ENCODE measurements around the gene MRPL20.

MRPL20 gene

DNA sequence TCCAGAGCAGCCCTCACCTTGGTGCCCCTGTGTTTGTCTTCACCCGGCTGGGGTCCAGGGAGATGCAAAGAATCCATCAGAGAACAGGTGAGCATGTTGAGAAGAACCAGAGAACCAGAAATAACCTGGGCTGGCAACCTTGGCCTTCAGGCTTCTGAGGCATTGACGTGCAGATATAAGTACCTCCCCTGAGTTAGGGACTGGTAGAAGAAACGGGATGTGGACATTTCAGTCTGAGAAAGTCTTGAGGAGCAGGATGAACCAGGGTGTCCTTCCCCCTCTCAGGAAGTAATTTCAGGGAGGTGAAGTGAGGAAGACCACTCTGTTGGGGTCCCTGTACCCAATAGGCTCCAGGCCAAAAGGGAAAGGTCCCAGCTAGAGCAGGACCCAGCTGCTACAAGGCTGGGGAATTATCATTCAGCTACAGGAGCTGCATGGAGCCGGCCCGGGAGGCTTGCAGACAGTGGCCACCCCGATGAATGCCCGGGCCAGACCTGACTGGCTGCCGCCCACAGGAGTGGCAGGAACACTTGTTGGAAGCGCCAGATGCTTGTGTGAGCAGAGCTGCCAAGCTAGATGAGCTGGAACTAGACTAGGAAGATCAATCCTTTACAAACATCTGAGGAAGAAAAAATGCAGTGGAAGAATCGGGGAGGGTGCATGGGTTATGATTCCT lies 30.4 kb downstream of the MRPL20 start:
- H3K4me3 ChIP-seq (ENCODE audit: low read length): no peak overlapping the region; the same call in 1 of the 2 replicates
- TF ChIP-seq, protein P1, sequence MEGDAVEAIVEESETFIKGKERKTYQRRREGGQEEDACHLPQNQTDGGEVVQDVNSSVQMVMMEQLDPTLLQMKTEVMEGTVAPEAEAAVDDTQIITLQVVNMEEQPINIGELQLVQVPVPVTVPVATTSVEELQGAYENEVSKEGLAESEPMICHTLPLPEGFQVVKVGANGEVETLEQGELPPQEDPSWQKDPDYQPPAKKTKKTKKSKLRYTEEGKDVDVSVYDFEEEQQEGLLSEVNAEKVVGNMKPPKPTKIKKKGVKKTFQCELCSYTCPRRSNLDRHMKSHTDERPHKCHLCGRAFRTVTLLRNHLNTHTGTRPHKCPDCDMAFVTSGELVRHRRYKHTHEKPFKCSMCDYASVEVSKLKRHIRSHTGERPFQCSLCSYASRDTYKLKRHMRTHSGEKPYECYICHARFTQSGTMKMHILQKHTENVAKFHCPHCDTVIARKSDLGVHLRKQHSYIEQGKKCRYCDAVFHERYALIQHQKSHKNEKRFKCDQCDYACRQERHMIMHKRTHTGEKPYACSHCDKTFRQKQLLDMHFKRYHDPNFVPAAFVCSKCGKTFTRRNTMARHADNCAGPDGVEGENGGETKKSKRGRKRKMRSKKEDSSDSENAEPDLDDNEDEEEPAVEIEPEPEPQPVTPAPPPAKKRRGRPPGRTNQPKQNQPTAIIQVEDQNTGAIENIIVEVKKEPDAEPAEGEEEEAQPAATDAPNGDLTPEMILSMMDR (conservative IDR thresholded peaks at IDR 0.05; ENCODE audit: low read length): no peak
- DNase-seq (ENCODE audit: low read depth): no peak

DNA sequence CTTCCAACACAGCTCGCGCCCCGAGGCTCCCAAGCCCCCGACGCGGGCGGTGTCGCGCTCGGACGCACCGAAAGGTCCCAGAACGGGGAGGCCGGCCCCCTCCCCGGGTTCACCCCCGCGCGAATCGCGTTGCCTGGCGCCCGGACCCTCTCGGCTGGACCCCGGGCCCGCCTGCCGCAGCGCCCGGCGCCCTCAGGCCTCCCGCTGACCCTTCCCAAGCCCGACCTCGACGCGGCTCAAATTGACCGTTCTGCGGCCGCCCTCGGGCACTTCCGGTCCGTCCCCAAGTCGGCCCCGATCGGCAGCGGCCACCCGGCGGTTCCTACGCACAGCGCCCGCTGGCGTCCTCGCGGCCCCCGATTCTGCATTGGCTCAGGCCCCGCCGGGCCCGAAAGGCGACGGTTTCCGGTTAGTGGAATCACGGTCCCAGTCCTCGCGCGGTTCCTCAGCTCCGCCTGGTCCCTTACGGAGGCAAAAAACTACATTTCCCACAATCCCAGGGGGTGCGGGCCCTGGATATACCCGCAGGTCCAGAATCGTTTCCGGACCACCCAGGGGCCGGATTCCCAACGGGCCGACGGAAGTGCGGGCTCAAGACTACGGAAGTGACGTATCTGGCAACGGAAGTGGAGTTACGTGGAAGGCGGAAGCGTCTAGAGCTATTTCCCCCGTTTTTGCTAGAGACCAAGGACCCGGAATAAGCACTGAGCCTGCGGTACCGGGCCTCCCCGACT lies 32.0 kb downstream of the MRPL20 start, which contains the start of gene AURKAIP1:
TSS of gene AURKAIP1 (minus strand) at position 279 of the 734 bp plus-strand sequence. CDS start 451 bp downstream, outside the sequence.
- TF ChIP-seq, protein P1 (conservative IDR thresholded peaks at IDR 0.05; ENCODE audit: low read length): peak; percentile 33
- DNase-seq (ENCODE audit: low read depth): peak; percentile 100
- H3K4me3 ChIP-seq (ENCODE audit: low read length): peak within 1 kb of the TSS; percentile 87

DNA sequence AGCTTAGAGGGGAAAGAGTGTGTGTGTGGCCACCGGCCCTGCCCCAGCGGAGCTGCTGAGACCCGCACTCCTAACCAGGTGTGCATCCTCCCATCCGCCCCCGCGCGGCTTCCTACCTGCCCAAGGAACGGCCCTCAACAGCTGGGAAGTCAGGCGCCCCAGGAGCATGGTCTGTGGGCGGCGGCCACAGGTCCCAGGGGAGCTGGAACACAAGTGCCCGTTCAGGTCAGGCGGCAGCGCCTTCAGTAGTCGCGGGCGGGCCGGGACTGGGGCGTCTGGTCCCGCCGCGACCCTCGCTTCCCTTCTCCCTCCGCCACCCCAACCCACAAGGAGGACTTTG lies 32.5 kb downstream of the MRPL20 start:
- H3K4me3 ChIP-seq (ENCODE audit: low read length): peak overlapping the region; percentile 87
- DNase-seq (ENCODE audit: low read depth): no peak
- TF ChIP-seq, protein P1 (conservative IDR thresholded peaks at IDR 0.05; ENCODE audit: low read length): no peak

DNA sequence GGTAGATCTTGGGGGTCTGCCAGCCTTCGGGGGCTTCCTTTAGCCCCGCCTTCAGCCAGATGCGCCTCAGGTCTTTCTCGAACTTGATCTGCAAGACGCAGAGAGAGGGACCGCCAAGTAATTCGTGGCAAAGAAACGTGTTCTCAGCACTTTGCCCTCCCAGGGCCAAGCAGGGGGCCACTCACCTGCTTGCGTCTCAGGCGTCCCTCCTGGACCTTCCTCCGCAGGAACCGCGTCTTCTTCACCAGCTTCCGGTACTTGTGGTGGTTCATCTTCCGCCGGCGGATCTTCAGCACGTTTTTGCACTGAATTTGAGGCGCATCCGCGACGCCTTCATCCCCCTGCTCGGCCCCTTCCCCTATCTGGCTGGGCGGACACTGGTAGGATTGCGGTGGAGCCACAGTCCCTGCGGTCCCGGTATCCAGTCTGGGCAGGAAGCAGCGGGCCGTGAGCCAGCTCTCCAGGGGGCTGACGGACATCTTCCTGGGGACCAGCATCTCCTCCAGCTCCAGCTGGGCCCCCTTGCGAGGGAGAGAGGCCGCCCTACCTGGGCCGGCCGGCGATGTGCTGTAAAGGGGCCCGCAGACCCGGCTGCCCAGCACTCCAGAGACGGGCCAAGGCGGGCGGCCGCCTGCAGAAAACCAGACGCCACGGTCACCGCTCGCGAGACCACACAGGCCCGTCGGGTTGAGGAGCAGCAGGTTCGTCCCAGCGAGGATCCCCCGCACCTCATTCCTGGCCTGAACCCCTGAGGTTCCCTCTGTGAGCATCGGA lies 33.1 kb downstream of the MRPL20 start:
- H3K4me3 ChIP-seq (ENCODE audit: low read length): peak overlapping the region; percentile 87
- DNase-seq (ENCODE audit: low read depth): no peak
- TF ChIP-seq, protein P1 (conservative IDR thresholded peaks at IDR 0.05; ENCODE audit: low read length): no peak

DNA sequence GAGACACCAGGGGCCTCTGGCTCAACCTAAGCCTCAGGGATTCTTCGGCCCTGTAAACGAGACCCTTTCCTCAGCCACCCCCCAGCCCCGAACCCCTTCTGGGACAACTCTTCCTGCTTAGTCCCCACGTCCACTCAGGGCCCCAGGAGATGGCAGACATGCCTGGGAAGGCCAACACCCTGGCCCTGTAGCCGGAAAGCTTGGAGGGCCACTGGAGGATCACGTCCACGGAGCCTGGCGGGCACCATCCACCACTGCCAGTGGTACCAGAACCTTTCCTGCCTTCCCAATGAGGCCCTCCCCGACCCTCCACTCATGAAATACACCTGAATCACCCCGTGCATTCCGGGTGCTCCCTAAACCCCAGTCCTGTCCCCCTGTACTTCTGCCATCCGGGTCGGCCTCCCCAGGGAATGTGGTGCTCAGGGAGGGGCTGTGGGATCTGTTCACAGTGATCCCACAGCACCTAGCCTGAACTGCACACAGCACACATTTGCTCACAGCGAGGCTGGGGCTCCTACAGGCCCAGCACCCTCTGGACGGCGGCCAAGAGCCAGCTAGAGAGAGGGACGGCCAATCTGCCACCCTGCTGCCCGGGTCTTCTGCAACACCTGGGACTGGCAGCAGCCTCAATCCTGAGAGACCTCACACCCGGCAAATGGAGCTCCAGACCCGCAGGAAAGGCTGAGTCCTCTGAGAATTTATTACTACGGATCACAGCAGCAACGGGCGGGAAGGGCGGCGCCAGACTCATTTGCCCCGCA lies 33.9 kb downstream of the MRPL20 start:
- TF ChIP-seq, protein P1 (conservative IDR thresholded peaks at IDR 0.05; ENCODE audit: low read length): no peak
- H3K4me3 ChIP-seq (ENCODE audit: low read length): peak overlapping the region; percentile 87
- DNase-seq (ENCODE audit: low read depth): no peak

DNA sequence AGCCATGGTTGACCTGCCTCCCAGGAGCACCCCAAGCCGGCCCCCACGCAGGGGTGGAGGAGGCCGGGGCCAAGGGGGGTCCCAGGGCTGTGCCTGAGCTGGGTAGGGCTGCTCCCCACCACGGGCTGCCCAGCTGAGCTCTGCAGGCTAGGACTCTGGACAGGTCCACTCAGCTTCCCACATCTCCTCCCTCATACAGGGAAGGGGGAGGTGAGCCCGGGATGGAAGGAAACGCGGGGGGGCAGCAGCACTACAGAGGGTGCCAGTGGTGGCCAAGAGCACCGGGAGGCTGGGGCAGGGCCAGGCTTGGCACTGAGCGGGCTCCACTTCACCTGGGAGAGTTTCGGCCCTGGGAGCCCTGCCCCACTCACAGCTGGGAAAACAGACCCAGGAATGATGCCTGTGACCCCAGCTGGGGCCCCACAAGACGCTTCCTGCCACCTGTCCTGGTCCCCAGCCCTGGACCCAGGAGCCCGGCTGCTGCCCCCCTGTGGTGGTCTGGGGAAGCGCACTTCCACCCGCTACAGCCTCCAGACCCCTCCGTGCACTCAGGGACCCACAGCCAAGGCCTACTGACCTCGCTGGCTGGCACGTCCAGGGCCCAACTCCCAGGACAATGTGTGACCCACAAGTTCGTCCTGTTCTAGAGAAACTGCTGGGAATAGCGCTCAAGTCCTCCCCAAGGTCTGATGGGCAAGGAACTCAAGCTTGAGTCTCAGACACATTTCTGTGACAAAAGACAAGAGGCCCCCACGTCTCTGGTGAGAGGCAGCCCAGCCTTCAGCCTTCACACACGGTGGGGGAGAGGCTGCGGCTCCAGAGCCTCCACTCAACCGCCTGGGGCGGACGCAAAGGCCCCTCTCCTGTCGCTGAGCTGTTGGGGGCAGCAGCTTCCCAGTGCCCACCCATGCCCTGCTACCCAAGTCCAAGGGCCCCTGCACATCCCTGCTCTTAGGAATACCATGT lies 35.1 kb downstream of the MRPL20 start:
- TF ChIP-seq, protein P1 (conservative IDR thresholded peaks at IDR 0.05; ENCODE audit: low read length): peak; percentile 74
- peak overlapping the region; percentile 9 for H3K4me3 ChIP-seq (ENCODE audit: low read length)
- peak; percentile 46 for DNase-seq (ENCODE audit: low read depth)

Measured in AG10803 (cell line).